Esophagus muscularis mucosa (tissue), 4 donors: ENCODE data around the gene ELOVL6.

ENCODE experiments used
- CTCF ChIP-seq, 3 experiments: fragments of 200-600 bp in 2 of 3; fragments of 450-650 bp in 1 of 3; sonication (generic) in 2 of 3; IDR thresholded peaks; one replicate each; pipeline ENCODE4 v1.5.1; 2017 to 2019; ENCODE audit warnings: antibody characterized with exemption in 3 of 3, mild to moderate bottlenecking in 2 of 3, moderate library complexity in 1 of 3
- EP300 ChIP-seq: sonication (generic); formaldehyde crosslinking; IDR thresholded peaks from one replicate; pipeline ENCODE4 v1.6.1; 2017; ENCODE audit warnings: antibody characterized with exemption
- POLR2A ChIP-seq: fragments of 450-650 bp; IDR thresholded peaks from one replicate; pipeline ENCODE4 v1.6.1; 2017; ENCODE audit warnings: antibody characterized with exemption, moderate library complexity, mild to moderate bottlenecking, low read depth
- POLR2AphosphoS5 ChIP-seq, 2 donors: sonication (generic); formaldehyde crosslinking; IDR thresholded peaks; one replicate each; pipeline ENCODE4 v1.6.1; 2017; ENCODE audit warnings: antibody characterized with exemption in 2 of 2

GRCh38 chr4:110071466-110071865 lies 126.9 kb downstream of the ELOVL6 start:
- TF ChIP-seq CTCF (IDR thresholded peaks at IDR 0.05): no peak
- TF ChIP-seq EP300: no peak
- no peak for TF ChIP-seq POLR2AphosphoS5 (IDR thresholded peaks at IDR 0.05)
- no peak for TF ChIP-seq POLR2A
